ENCODE measurements around the gene COPB2. TPM values are rescaled to one million over a fixed set of nuclear protein-coding genes. Genes with fewer than 3 reads are reported as not detected.

Gene COPB2
- 10 to 100 TPM; 53.4 to 65.8 TPM for total RNA-seq

DNA sequence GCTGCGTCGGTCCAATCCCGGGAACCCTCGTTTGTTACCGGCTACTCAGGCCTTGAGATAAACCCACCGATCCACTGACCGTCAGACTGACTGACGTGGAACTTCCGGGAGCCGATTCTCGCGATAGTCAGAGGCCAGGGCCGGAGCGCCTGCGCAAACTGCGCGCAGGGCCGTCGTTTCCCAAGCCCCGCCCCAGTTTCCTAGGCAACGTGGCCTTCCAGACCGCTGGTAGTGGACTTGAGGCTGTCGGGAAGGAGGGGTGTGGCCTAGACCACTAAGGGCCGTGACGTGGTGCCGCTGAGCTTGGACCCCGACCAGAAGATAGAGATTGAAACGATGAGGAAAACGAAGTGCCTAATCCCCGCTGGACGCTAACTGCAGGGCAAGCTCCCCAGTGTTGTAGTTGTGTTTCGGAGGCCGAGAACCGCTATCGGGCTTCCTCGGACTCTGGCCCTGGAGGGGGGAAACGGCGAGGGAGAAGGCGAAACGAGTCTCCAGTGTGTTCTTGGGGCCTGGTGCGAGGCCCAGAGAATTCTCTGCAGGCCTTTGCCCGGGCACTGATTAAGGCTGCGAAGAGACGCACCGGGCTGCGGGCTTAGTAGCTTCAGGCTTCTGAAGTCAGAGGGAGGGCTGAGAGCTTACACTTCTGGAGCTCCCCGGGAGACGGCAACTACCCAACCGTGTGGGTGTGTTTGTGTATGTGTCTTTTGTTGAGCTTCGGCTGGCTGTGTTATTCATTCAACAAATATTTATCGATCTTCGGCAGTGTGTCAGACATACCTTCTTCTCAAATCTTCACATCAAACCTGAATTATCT lies at the start of gene COPB2:
Gene COPB2, minus strand, starts transcription at position 96 of the 817 bp plus-strand sequence. CDS start 97 bp downstream, outside the sequence.
- Histone ChIP-seq H3K27me3 (no peaks in the 10 kb centered on the region), H3K9me3 (no peaks in the 10 kb centered on the region), H3K27ac (peak within 1 kb of the TSS; percentile 95 to 96), H3K4me3 (peak within 1 kb of the TSS; percentile 86 to 95), H3K4me1 (peaks cover 0 to 43% of the 10 kb centered on the region in 2 donors), H3K36me3 (no peaks in the 10 kb centered on the region)
- TF ChIP-seq, protein P1, sequence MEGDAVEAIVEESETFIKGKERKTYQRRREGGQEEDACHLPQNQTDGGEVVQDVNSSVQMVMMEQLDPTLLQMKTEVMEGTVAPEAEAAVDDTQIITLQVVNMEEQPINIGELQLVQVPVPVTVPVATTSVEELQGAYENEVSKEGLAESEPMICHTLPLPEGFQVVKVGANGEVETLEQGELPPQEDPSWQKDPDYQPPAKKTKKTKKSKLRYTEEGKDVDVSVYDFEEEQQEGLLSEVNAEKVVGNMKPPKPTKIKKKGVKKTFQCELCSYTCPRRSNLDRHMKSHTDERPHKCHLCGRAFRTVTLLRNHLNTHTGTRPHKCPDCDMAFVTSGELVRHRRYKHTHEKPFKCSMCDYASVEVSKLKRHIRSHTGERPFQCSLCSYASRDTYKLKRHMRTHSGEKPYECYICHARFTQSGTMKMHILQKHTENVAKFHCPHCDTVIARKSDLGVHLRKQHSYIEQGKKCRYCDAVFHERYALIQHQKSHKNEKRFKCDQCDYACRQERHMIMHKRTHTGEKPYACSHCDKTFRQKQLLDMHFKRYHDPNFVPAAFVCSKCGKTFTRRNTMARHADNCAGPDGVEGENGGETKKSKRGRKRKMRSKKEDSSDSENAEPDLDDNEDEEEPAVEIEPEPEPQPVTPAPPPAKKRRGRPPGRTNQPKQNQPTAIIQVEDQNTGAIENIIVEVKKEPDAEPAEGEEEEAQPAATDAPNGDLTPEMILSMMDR (IDR thresholded peaks at IDR 0.05), result no peak
- DNase-seq (ENCODE audit: low spot score), result peak; percentile 100

DNA sequence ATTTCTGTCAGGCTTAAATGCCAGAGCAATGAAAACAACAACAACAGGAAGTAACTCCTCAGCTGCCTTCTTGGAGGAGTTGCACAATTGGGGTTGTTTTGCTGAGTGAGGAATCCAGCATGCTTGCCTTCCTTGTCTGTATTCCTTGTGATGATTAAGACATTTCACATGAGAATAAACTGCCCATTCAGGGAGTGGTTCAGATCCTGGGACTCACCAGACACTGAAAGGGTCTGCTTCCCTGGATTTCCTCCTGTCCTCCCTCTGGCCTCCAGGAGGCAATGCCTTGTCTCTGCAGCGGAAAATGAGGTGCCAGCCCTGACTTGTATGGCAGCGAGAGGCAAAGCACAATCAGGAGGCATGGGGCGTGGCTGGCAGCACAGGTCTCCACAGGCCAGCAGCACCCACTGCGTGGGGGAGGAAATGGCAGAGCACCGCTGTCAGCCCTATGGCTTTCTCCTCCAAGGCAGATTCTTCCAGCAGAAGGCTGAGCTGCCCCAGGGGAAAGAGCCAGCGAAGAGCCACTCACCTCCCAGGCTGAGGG lies 45.4 kb upstream of the COPB2 start:
- TF ChIP-seq, protein P1 (IDR thresholded peaks at IDR 0.05), result no peak
- Histone ChIP-seq H3K27ac (no peak overlapping the region), H3K4me3 (no peak overlapping the region), H3K27me3 (no peaks in the 10 kb centered on the region), H3K4me1 (peaks cover 0 to 6% of the 10 kb centered on the region in 2 donors), H3K9me3 (no peaks in the 10 kb centered on the region), H3K36me3 (no peaks in the 10 kb centered on the region)
- DNase-seq (ENCODE audit: low spot score), result no peak

DNA sequence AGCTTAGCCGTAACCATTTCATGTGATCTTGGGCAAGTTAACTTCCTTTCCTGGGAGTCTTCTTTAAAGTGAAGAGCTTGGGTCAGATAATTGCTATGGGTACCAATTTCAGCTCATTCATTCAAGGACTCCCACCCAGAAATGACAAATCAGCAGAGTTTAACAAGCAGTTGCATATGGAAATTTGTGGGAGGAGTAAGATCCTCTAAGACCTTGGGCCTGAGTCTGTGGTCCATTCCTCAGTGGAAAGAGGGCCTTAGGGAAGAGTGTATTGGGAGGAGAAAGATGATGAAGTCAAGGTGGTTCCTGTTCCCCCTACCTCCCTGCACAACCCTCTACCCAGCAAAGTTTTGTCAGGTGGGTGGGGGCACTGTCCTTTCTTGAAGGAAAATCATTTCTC lies 44.8 kb upstream of the COPB2 start:
- Histone ChIP-seq H3K4me1 (peaks cover 0 to 6% of the 10 kb centered on the region in 2 donors), H3K4me3 (no peak overlapping the region), H3K9me3 (no peaks in the 10 kb centered on the region), H3K36me3 (no peaks in the 10 kb centered on the region), H3K27ac (no peak overlapping the region), H3K27me3 (no peaks in the 10 kb centered on the region)
- DNase-seq (ENCODE audit: low spot score), result no peak
- TF ChIP-seq, protein P1 (IDR thresholded peaks at IDR 0.05), result no peak

DNA sequence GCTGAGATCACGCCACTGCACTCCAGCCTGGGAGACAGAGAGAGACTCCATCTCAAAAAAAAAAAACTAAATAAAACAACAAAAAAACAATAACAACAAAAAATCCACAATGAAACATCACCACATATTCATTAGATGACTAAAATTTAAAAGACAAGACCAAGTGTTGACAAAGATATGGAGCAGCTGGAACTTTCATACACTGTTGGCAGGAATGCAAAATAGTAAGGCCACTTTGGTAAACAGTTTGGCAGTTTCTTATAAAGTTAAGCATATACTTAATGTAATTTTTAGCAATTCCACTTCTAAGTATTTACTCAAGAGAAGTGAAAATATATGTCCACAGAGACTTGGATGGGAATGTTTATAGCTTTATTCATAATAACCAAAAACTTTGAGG lies 43.6 kb upstream of the COPB2 start:
- Histone ChIP-seq H3K9me3 (no peaks in the 10 kb centered on the region), H3K36me3 (no peaks in the 10 kb centered on the region), H3K4me1 (peaks cover 0 to 6% of the 10 kb centered on the region in 2 donors), H3K27ac (no peak overlapping the region), H3K27me3 (no peaks in the 10 kb centered on the region), H3K4me3 (no peak overlapping the region)
- TF ChIP-seq, protein P1 (IDR thresholded peaks at IDR 0.05), result no peak
- DNase-seq (ENCODE audit: low spot score), result no peak

DNA sequence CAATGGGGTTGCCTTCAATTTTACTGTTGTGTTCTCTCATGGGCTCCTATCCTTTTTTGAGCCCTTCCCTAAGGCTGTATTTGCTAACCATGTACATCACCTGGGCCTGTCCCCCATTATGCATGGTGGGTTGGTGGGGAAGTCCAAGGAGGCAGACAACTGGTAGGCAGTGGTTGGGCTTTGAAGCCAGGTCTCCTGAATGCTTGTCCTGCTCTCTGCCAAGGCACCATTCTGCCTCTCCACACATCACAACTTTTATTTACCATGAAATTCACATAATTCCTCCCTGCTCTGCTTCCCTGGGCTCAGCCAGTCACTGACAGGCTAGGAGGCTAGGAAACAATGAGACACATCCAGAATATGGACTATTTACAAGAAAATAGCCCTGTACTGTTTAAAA lies 41.0 kb upstream of the COPB2 start:
- no peaks in the 10 kb centered on the region for H3K27me3 ChIP-seq
- TF ChIP-seq, protein P1 (IDR thresholded peaks at IDR 0.05), result no peak
- DNase-seq (ENCODE audit: low spot score), result no peak

More for the DNA sequence above, 41.0 kb upstream of the COPB2 start:
- no peaks in the 10 kb centered on the region for H3K9me3 ChIP-seq
- H3K4me1 ChIP-seq, result peaks cover 0 to 6% of the 10 kb centered on the region in 2 donors
- H3K36me3 ChIP-seq, result no peaks in the 10 kb centered on the region
- H3K27ac ChIP-seq, result no peak overlapping the region
- no peak overlapping the region for H3K4me3 ChIP-seq

Data from right atrium auricular region (tissue), 2 donors.